GM03348 (cell line): Measurements from ENCODE around the gene MCHR1.
A peak's percentile ranks its signal among the peaks of the same experiment; 100 is the strongest.
"Not testable (repeated sequence)": the region's sequence is repeated elsewhere in the genome, so short reads cannot be mapped to it uniquely, and the experiment has no call there.

Experiments
- DNase-seq: peaks from one replicate; pipeline ENCODE4 v3.0.0; 2012; ENCODE audit warnings: low spot score

The MCHR1 gene

GRCh38 chr22:40655941-40656340 lies 23.3 kb upstream of the MCHR1 start:
- not testable (repeated sequence) for DNase-seq

DNA sequence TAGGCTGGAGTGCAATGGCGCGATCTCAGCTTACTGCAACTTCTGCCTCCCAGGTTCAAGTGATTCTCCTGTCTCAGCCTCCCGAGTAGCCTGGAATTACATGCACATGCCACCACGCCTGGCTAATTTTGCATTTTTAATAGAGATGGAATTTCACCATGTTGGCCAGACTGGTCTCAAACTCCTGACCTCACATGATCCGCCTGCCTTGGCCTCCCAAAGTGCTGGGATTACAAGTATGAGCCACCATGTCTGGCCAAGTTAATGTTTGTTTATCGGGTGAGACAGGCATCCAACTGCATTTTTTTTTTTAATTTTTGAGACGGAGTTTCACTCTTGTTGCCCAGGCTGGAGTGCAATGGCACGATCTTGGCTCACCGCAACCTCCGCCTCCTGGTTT lies 22.6 kb upstream of the MCHR1 start:
- DNase-seq: not testable (repeated sequence)

- DNase-seq: no peak
Measured at GRCh38 chr22:40659166-40659565, 20.1 kb upstream of the MCHR1 start.

- DNase-seq: no peak
Measured at GRCh38 chr22:40660730-40661129, 18.6 kb upstream of the MCHR1 start.

- DNase-seq: no peak
Measured at GRCh38 chr22:40661671-40662070, 17.6 kb upstream of the MCHR1 start.

DNA sequence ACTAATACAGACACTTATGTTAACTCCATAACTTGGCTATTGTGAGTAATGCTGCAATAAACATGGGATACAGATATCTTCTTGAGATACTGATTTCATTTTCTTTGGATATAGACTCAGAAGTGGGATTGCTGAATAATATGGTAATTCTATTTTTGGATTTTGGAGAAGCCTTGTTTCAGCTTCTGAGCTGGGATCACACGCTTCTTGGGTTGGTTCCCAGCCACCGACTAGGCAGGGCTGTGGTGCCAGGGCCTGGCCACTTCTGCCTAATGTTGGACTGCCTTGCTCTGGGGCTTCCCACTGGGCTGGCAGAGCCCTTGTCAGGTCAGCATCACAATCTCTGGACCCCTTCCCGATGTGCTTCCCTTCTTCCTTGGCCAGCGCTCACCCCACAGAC lies 14.0 kb upstream of the MCHR1 start:
- peak; percentile 68 for DNase-seq

GRCh38 chr22:40666151-40666848 lies 13.0 kb upstream of the MCHR1 start:
- DNase-seq: peak; percentile 64

- DNase-seq: peak; percentile 71
Measured at GRCh38 chr22:40668611-40669411, 10.5 kb upstream of the MCHR1 start.

DNA sequence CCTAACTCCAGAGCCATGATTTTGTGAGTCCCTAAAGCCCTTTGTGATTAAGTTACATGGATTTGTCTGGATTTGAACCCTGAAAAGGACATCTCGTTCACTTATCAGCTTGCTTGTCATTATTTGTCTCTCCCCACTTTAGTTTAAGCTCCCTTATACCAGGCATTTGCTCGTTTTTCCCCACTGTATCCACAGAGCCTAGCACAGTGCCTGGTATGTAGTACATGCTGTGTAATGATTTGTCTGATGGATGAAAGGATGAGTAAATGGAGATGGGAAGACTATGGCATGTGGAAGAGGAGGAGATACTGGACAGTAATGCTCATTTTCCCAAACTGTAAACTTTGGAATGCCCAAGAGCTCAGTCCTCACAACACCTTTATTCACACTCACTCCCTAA lies 9.2 kb upstream of the MCHR1 start:
- no peak for DNase-seq

DNA sequence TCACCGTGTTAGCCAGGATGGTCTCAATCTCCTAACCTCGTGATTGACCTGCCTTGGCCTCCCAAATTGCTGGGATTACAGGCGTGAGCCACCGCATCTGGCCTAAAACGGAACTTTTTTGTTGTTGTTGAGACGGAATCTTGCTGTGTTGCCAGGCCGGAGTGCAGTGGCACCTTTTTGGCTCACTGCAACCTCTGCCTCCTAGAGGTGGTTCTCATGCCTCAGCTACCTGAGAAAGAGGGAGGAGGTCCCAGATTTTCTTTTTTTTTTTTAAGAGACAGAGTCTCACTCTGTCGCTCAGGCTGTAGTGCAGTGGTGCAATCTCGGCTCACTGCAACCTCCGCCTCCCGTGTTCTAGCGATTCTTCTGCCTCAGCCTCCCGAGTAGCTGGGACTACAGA lies 7.9 kb upstream of the MCHR1 start:
- no peak for DNase-seq

DNA sequence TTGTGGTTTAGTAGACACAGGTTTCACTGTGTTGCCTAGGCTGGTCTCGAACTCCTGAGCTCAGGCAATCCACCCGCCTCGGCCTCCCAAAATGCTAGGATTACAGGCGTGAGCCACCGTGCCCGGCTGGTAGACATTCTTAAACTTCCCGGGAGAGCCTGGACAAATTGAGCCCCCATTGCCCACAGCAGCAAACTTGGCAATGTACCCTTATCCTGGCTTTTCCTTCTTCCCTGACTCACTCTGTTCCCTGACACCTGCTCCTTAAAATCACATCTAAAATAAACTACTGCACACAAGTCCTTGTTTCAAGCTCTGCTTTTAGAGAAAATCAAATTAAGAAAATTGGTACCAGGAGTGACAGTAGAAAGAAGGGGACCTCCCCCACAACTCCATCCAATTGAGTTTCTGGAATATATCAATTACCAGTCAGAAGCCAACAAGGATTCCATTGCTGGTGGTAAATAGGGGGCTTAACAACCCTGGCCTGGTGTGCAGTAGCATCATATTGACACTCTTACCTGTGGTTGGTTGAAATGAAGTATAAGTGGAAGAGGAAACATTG lies 7.4 kb upstream of the MCHR1 start:
- no peak for DNase-seq

DNA sequence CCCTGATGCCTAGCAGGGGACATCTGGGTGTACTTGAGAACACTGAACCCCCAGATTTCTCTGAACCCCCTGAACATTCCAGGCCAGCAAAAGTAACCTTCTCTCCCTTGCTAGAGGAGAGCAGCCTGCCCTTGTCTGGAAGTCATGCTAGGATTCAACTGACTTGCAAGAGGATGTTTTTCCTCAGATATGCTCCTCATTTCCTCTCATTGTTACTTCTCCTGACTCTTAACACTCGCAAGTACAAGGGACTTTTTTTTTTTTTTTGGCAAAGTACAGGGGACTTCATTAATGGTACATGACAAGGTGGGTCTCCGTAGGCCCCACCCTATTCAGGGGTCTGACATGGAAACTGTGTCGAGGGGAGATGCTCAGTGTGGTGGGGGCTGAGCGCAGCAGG lies 6.3 kb upstream of the MCHR1 start:
- DNase-seq: no peak

GRCh38 chr22:40674274-40674673 lies 5.0 kb upstream of the MCHR1 start:
- no peak for DNase-seq

GRCh38 chr22:40676166-40676565 lies 3.1 kb upstream of the MCHR1 start:
- DNase-seq: not testable (repeated sequence)

DNA sequence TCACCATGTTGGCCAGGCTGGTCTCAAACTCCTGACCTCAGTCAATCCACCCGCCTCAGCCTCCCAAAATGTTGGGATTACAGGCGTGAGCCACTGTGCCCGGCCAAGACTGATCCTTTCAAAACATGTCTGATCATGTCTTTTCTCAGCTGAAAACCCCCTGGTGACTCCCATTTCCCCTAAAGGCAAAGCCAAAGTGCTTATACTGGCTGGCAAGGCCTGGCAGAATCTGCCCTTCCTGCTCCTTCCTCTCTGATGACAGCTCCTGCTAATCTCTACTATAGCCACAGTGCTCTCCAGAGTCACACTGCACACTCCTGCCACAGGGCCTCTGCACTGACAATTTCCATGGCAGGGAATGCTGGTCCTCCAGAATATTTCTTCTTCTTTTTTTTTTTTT lies 2.6 kb upstream of the MCHR1 start:
- no peak for DNase-seq

DNA sequence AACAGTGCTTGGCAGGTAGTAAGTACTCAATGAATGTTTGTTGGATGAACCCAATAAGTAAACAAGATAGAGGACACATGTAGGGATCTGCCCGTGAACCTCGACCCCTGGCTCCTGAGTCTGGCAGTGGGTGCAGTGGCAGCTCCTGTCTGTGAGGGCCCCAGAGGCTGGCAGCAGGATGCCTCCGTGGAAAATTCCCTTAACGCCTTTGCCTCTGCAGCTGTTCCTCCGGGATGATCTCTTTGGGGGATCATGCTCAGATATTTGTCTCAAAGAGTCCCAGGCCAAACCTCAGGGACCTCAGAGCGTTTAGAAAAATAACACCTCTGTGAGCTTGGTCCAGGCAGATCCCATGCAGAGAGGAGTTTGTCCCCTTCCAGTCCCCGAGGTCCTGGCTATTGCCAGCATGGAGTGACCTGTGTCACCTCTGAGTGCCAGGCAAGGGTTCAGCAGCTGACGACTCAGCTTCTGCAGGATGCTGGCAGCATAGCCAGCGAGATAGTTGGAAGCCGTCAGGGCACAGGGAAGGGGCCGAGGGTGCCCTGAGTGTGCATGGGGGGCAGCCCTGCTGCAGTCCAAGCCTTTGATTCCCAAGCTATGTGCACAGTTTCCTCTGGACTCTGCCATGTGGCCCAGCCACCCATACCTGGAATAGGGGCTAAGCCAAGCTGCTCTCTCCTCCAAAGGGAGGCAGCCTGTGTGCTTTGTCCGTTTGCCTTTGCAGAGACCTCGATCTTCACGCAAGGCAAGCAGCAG lies 613 bp upstream of the MCHR1 start:
- DNase-seq: no peak

DNA sequence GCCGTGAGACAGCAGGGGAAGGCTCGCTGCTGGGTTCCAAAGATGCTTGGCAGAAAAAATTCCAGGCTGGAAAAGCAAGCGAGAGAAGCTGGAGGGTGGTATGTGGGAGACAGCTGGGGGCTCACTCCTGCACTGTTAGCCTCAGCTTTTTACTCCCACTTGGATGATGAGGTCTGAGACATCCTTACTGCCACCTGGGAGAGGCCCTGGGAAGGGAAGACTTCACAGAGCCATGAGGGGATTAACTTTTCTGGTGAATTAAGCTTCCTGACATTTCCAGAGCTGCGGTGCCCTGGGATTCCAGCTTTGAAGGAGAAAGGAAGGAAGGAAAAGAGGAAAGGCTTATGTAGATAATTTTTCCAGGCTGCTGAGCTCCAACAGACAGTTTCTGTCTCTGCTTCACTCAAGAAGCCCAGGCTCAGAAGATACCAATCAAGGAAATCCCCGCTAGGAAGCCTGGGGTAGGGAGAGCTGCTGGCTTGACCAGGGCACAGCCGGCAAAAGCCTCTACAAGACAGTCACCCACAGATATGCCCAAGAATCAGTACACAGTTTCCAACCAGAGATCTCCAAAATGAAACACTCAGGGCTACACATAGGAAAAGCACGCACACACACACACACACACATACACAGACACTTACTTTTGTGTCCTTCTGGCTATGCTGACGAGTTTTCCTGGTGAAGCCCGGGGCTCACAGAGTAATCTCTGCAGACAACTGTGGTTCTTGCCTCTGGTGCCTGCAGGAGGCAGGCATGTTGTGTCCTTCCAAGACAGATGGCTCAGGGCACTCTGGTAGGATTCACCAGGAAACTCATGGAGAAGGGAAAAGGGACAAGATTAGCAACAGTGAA lies 907 bp downstream of the MCHR1 start:
- peak; percentile 28 for DNase-seq

DNA sequence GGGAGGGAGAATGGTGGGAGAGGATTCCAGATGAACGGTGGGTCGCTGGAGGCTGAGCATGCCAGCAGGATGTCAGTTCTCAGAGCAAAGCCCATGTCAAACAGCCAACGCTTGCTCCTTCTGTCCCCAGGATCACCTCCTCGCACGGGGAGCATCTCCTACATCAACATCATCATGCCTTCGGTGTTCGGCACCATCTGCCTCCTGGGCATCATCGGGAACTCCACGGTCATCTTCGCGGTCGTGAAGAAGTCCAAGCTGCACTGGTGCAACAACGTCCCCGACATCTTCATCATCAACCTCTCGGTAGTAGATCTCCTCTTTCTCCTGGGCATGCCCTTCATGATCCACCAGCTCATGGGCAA lies 1.5 kb downstream of the MCHR1 start:
- DNase-seq: no peak

- DNase-seq: no peak
Measured at GRCh38 chr22:40681451-40681850, 2.2 kb downstream of the MCHR1 start.

GRCh38 chr22:40684728-40685127 lies 5.4 kb downstream of the MCHR1 start:
- no peak for DNase-seq

- DNase-seq: no peak
Measured at GRCh38 chr22:40685406-40685805, 6.1 kb downstream of the MCHR1 start.

DNA sequence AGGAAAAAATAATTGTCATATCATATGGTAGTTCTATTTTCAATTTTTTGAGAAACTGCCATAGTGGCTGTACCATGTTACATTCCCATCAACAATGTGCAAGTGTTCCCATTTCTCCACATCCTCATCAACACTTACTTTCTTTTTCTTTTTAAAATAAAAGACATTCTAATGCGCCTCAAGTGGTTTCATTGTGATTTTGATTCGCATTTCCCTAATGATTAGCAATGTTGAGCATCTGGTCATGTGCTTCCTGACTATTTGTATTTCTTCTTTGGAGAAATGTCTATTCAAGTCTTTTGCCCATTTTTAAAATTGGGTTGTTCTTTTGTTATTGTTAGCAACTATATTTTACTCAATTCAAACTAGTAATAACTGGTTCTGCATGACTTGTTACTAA lies 8.4 kb downstream of the MCHR1 start:
- no peak for DNase-seq
